ENCODE results near the gene TPK1. TPM values are rescaled to one million over a fixed set of nuclear protein-coding genes. Genes with fewer than 3 reads are reported as not detected.

TPK1 gene
- polyA plus RNA-seq, 4 donors: 2.7 to 21.9 (median 15.3) TPM

DNA sequence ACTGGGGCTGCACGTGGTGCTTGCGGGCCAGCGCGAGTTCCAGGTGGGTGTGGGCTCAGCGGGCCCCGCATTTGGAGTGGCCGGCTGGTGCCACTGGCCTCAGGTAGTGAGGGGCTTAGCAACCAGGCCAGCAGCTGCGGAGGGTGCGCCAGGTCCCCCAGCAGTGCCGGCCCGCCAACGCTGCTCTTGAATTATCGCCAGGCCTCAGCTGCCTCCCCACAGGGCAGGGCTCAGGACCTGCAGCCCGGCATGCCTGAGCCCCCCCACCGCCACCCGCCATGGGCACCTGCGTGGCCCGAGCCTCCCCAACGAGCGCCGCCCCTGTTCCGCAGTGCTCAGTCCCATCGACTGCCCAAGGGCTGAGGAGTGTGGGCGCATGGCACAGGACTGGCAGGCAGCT lies 185.4 kb downstream of the TPK1 start:
- 98% methylated on average over 17 to 24 of the region's 24 CpGs for WGBS, 3 donors
- Histone ChIP-seq H3K9me3 (ENCODE audit: control insufficient read depth in 2 of 2, insufficient read depth in 1 of 2, low read depth in 1 of 2, low read length in 1 of 2) (peaks cover 0 to 10% of the 10 kb centered on the region in 2 donors), H3K4me1 (ENCODE audit: control insufficient read depth in 3 of 3, insufficient read depth in 2 of 3, low read depth in 1 of 3, low read length in 2 of 3) (no peaks in the 10 kb centered on the region), H3K36me3 (ENCODE audit: control insufficient read depth in 3 of 3, insufficient read depth in 2 of 3, low read depth in 1 of 3, low read length in 3 of 3) (no peaks in the 10 kb centered on the region), H3K27ac (ENCODE audit: low read depth in 1 of 3, low read length in 2 of 3) (no peak overlapping the region), H3K27me3 (ENCODE audit: control insufficient read depth in 3 of 3, insufficient read depth in 3 of 3, low read length in 3 of 3) (no peaks in the 10 kb centered on the region), H3K4me3 (ENCODE audit: low read depth in 1 of 3, low read length in 3 of 3) (no peak overlapping the region)
- no peak for DNase-seq
- FAIRE-seq: no peak

GRCh38 chr7:144649120-144649519 lies 186.7 kb downstream of the TPK1 start:
- H3K9me3 ChIP-seq (ENCODE audit: control insufficient read depth in 2 of 2, insufficient read depth in 1 of 2, low read depth in 1 of 2, low read length in 1 of 2): peaks cover 0 to 10% of the 10 kb centered on the region in 2 donors
- no peaks in the 10 kb centered on the region for H3K27me3 ChIP-seq (ENCODE audit: control insufficient read depth in 3 of 3, insufficient read depth in 3 of 3, low read length in 3 of 3)
- H3K4me3 ChIP-seq (ENCODE audit: low read depth in 1 of 3, low read length in 3 of 3): no peak overlapping the region
- H3K27ac ChIP-seq (ENCODE audit: low read depth in 1 of 3, low read length in 2 of 3): no peak overlapping the region
- 82 to 91% (median 86%) methylated on average over 2 of the region's 2 CpGs for WGBS, 3 donors
- H3K4me1 ChIP-seq (ENCODE audit: control insufficient read depth in 3 of 3, insufficient read depth in 2 of 3, low read depth in 1 of 3, low read length in 2 of 3): no peaks in the 10 kb centered on the region
- H3K36me3 ChIP-seq (ENCODE audit: control insufficient read depth in 3 of 3, insufficient read depth in 2 of 3, low read depth in 1 of 3, low read length in 3 of 3): no peaks in the 10 kb centered on the region
- FAIRE-seq (no peak), DNase-seq (no peak)

DNA sequence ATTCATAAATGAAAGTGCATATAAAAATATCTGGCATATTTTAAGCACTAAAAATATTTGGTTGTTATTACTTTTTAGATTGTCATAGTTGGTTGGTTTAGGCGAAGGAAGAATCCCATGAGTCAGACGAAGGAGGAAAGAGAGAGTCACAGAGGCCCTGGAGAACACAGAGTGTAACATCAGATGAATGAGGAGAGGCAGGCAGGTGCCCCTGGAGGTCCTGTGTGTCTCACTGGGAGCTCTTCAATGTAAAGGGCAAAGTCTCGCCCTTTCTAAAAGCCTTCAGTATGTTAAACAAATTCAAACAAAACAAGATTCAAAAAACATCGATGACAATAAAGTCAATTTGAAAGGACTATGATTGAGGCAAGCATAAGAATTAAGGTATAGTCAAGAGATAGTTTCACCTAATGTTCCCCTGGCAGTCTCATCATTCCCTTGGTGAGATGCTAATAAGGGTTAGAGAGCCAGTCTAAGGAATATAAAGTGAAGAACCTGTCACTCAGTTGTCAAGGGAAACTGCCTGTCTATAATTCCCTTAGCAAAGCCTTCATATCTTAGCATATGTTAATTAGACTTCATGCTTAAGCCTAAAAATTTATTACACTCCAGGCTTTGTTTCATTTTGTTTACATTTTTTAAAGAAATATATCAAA lies 194.3 kb downstream of the TPK1 start:
- DNase-seq (no peak), FAIRE-seq (no peak)
- no peak overlapping the region for H3K27ac ChIP-seq (ENCODE audit: low read depth in 1 of 3, low read length in 2 of 3)
- H3K27me3 ChIP-seq (ENCODE audit: control insufficient read depth in 3 of 3, insufficient read depth in 3 of 3, low read length in 3 of 3): no peaks in the 10 kb centered on the region
- 59 to 67% (median 61%) methylated on average over 4 of the region's 4 CpGs for WGBS, 3 donors
- no peak overlapping the region for H3K4me3 ChIP-seq (ENCODE audit: low read depth in 1 of 3, low read length in 3 of 3)
- H3K9me3 ChIP-seq (ENCODE audit: control insufficient read depth in 2 of 2, insufficient read depth in 1 of 2, low read depth in 1 of 2, low read length in 1 of 2): no peaks in the 10 kb centered on the region
- H3K4me1 ChIP-seq (ENCODE audit: control insufficient read depth in 3 of 3, insufficient read depth in 2 of 3, low read depth in 1 of 3, low read length in 2 of 3): no peaks in the 10 kb centered on the region
- H3K36me3 ChIP-seq (ENCODE audit: control insufficient read depth in 3 of 3, insufficient read depth in 2 of 3, low read depth in 1 of 3, low read length in 3 of 3): no peaks in the 10 kb centered on the region

GRCh38 chr7:144632724-144633123 lies 203.1 kb downstream of the TPK1 start:
- Histone ChIP-seq H3K36me3 (ENCODE audit: control insufficient read depth in 3 of 3, insufficient read depth in 2 of 3, low read depth in 1 of 3, low read length in 3 of 3) (no peaks in the 10 kb centered on the region), H3K4me1 (ENCODE audit: control insufficient read depth in 3 of 3, insufficient read depth in 2 of 3, low read depth in 1 of 3, low read length in 2 of 3) (no peaks in the 10 kb centered on the region), H3K4me3 (ENCODE audit: low read depth in 1 of 3, low read length in 3 of 3) (no peak overlapping the region), H3K9me3 (ENCODE audit: control insufficient read depth in 2 of 2, insufficient read depth in 1 of 2, low read depth in 1 of 2, low read length in 1 of 2) (no peaks in the 10 kb centered on the region), H3K27ac (ENCODE audit: low read depth in 1 of 3, low read length in 2 of 3) (no peak overlapping the region), H3K27me3 (ENCODE audit: control insufficient read depth in 3 of 3, insufficient read depth in 3 of 3, low read length in 3 of 3) (no peaks in the 10 kb centered on the region)
- no peak for FAIRE-seq
- no peak for DNase-seq
- WGBS, 3 donors: 73 to 85% (median 84%) methylated on average over 2 of the region's 2 CpGs

DNA sequence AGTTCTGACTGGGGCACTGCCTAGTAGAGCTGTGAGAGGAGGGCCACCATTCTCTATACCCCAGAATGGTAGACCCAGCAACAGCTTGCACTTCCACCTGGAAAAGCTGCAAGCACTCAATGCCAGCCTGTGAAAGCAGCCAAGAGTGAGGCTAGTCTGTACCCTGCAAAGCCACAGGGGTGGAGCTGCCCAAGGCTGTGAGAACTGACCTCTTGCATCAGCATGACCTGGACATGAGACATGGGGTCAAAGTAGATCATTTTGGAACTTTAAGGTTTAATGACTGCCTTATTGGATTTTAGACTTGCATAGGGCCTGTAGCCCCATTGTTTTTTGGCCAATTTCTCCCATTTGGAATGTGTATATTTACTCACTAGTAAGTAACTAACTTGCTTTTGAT lies 206.3 kb downstream of the TPK1 start:
- DNase-seq: no peak
- no peaks in the 10 kb centered on the region for H3K9me3 ChIP-seq (ENCODE audit: control insufficient read depth in 2 of 2, insufficient read depth in 1 of 2, low read depth in 1 of 2, low read length in 1 of 2)
- no peaks in the 10 kb centered on the region for H3K36me3 ChIP-seq (ENCODE audit: control insufficient read depth in 3 of 3, insufficient read depth in 2 of 3, low read depth in 1 of 3, low read length in 3 of 3)
- H3K4me3 ChIP-seq (ENCODE audit: low read depth in 1 of 3, low read length in 3 of 3): no peak overlapping the region
- H3K27me3 ChIP-seq (ENCODE audit: control insufficient read depth in 3 of 3, insufficient read depth in 3 of 3, low read length in 3 of 3): no peaks in the 10 kb centered on the region
- FAIRE-seq: no peak
- no peak overlapping the region for H3K27ac ChIP-seq (ENCODE audit: low read depth in 1 of 3, low read length in 2 of 3)
- no peaks in the 10 kb centered on the region for H3K4me1 ChIP-seq (ENCODE audit: control insufficient read depth in 3 of 3, insufficient read depth in 2 of 3, low read depth in 1 of 3, low read length in 2 of 3)

DNA sequence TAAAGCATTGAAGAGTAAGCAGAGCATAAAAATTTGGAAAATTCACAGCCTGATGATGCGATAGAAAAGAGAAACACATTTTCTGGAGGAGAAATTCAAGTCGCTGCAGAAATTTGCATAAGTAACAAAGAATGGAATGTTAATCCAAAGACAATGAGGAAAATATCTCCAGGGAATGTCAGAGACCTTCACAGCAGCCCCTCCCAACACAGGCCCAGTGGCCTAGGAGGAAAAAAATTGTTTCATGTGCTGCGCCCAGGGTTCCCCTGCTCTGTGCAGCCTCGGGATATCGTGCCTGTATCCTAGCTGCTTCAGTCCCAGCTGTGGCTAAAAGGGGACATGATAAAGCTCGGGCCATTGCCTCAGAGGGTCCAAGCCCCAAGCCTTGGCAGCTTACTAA lies 206.8 kb downstream of the TPK1 start:
- 88 to 95% (median 91%) methylated on average over 6 of the region's 6 CpGs for WGBS, 3 donors

DNA sequence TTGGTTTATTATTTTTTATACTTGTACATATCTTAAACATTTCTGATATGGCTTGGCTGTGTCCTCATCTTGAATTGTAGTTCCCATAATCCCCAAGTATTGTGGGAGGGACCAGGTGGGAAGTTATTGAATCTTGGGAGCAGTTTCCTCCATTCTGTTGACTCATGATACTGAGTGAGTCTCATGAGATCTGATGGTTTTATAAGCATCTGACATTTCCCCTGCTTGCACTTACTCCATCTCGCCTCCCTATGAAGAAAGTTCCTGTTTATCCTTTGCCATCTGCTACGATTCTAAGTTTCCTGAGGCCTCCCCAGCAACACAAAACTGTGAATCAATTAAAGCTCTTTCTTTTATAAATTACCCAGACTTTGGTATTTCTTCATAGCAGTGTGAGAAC lies 207.7 kb downstream of the TPK1 start:
- FAIRE-seq (no peak), DNase-seq (no peak)
- no peaks in the 10 kb centered on the region for H3K4me1 ChIP-seq (ENCODE audit: control insufficient read depth in 3 of 3, insufficient read depth in 2 of 3, low read depth in 1 of 3, low read length in 2 of 3)
- no peaks in the 10 kb centered on the region for H3K36me3 ChIP-seq (ENCODE audit: control insufficient read depth in 3 of 3, insufficient read depth in 2 of 3, low read depth in 1 of 3, low read length in 3 of 3)
- H3K27ac ChIP-seq (ENCODE audit: low read depth in 1 of 3, low read length in 2 of 3): no peak overlapping the region
- 48 to 75% (median 62%) methylated on average over 2 of the region's 2 CpGs for WGBS, 3 donors
- no peak overlapping the region for H3K4me3 ChIP-seq (ENCODE audit: low read depth in 1 of 3, low read length in 3 of 3)
- H3K27me3 ChIP-seq (ENCODE audit: control insufficient read depth in 3 of 3, insufficient read depth in 3 of 3, low read length in 3 of 3): no peaks in the 10 kb centered on the region
- H3K9me3 ChIP-seq (ENCODE audit: control insufficient read depth in 2 of 2, insufficient read depth in 1 of 2, low read depth in 1 of 2, low read length in 1 of 2): no peaks in the 10 kb centered on the region

More for the DNA sequence above, 206.8 kb downstream of the TPK1 start:
- Histone ChIP-seq H3K27ac (ENCODE audit: low read depth in 1 of 3, low read length in 2 of 3) (no peak overlapping the region), H3K4me3 (ENCODE audit: low read depth in 1 of 3, low read length in 3 of 3) (no peak overlapping the region), H3K27me3 (ENCODE audit: control insufficient read depth in 3 of 3, insufficient read depth in 3 of 3, low read length in 3 of 3) (no peaks in the 10 kb centered on the region), H3K4me1 (ENCODE audit: control insufficient read depth in 3 of 3, insufficient read depth in 2 of 3, low read depth in 1 of 3, low read length in 2 of 3) (no peaks in the 10 kb centered on the region), H3K36me3 (ENCODE audit: control insufficient read depth in 3 of 3, insufficient read depth in 2 of 3, low read depth in 1 of 3, low read length in 3 of 3) (no peaks in the 10 kb centered on the region), H3K9me3 (ENCODE audit: control insufficient read depth in 2 of 2, insufficient read depth in 1 of 2, low read depth in 1 of 2, low read length in 1 of 2) (no peaks in the 10 kb centered on the region)
- FAIRE-seq (no peak), DNase-seq (no peak)

DNA sequence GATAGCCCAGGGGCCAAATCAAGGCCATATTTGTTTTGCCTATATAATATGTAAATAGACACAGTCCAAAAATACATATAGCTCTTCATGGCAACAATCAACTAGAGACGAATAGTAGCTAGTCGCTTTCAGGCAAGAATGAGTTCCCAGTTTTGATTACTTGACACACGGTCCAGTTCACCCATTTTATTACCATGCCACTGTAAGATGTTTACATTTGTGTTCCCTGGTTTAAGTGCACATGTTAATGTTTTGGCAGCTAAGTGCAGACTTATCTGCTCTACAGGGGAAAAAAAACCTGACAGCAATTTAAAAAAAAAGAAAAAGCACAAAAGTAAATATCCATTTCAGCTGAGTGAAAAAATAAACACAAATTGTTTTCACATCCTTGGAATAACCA lies 213.1 kb downstream of the TPK1 start:
- Histone ChIP-seq H3K27me3 (ENCODE audit: control insufficient read depth in 3 of 3, insufficient read depth in 3 of 3, low read length in 3 of 3) (no peaks in the 10 kb centered on the region), H3K4me1 (ENCODE audit: control insufficient read depth in 3 of 3, insufficient read depth in 2 of 3, low read depth in 1 of 3, low read length in 2 of 3) (no peaks in the 10 kb centered on the region), H3K27ac (ENCODE audit: low read depth in 1 of 3, low read length in 2 of 3) (no peak overlapping the region), H3K36me3 (ENCODE audit: control insufficient read depth in 3 of 3, insufficient read depth in 2 of 3, low read depth in 1 of 3, low read length in 3 of 3) (peaks cover 0 to 4% (median 0%) of the 10 kb centered on the region in 3 donors), H3K9me3 (ENCODE audit: control insufficient read depth in 2 of 2, insufficient read depth in 1 of 2, low read depth in 1 of 2, low read length in 1 of 2) (peaks cover 0 to 9% of the 10 kb centered on the region in 2 donors), H3K4me3 (ENCODE audit: low read depth in 1 of 3, low read length in 3 of 3) (no peak overlapping the region)
- FAIRE-seq: no peak
- DNase-seq: peak in 1 of 2 donors; percentile 7
- WGBS, 3 donors: 37 to 45% (median 42%) methylated on average over 3 of the region's 3 CpGs

DNA sequence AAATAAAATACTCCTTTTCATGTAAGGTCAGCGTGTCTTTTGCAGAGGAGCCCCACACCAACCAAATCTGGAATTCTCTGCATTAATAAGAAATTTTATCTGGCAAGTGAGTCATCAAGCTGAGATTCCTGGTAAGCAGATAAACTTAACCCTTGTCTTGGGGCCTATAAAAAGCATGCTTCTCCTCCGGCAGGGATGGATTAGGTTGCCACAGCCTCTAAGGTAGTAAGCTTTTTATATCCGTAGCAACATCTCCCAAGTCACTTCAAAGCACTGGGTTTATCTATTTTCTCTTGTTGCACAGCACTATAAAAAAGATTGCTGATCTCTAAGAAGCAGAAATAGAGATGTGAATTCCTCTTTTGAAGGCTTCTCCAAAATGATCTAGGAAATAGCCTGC lies 229.6 kb downstream of the TPK1 start:
- Histone ChIP-seq H3K4me3 (ENCODE audit: low read depth in 1 of 3, low read length in 3 of 3) (no peak overlapping the region), H3K27me3 (ENCODE audit: control insufficient read depth in 3 of 3, insufficient read depth in 3 of 3, low read length in 3 of 3) (no peaks in the 10 kb centered on the region), H3K9me3 (ENCODE audit: control insufficient read depth in 2 of 2, insufficient read depth in 1 of 2, low read depth in 1 of 2, low read length in 1 of 2) (no peaks in the 10 kb centered on the region), H3K4me1 (ENCODE audit: control insufficient read depth in 3 of 3, insufficient read depth in 2 of 3, low read depth in 1 of 3, low read length in 2 of 3) (no peaks in the 10 kb centered on the region), H3K27ac (ENCODE audit: low read depth in 1 of 3, low read length in 2 of 3) (no peak overlapping the region), H3K36me3 (ENCODE audit: control insufficient read depth in 3 of 3, insufficient read depth in 2 of 3, low read depth in 1 of 3, low read length in 3 of 3) (peaks cover 0 to 2% (median 0%) of the 10 kb centered on the region in 3 donors)
- FAIRE-seq: no peak
- 62 to 84% (median 81%) methylated on average over 3 of the region's 3 CpGs for WGBS, 3 donors
- DNase-seq: no peak
